Glutamatergic neuron (in vitro differentiated cells): ENCODE data around the gene PPM1B. TPM values are rescaled to one million over a fixed set of nuclear protein-coding genes. Genes with fewer than 3 reads are reported as not detected.
"Not testable (repeated sequence)": the region's sequence is repeated elsewhere in the genome, so short reads cannot be mapped to it uniquely, and the experiment has no call there.

ENCODE experiments used
- DNase-seq: peaks from one replicate; pipeline ENCODE4 v3.0.0; 2022
- H3K27ac Mint-ChIP-seq: one replicate; pipeline ENCODE4 v1.8.0; 2020; ENCODE audit warnings: mild to moderate bottlenecking, mixed read lengths, inconsistent platforms; ENCODE audit not compliant: unreplicated experiment
- H3K27me3 Mint-ChIP-seq: one replicate; pipeline ENCODE4 v1.8.0; 2020; ENCODE audit warnings: mild to moderate bottlenecking, moderate library complexity, mixed read lengths, inconsistent platforms; ENCODE audit not compliant: unreplicated experiment
- H3K36me3 Mint-ChIP-seq: one replicate; pipeline ENCODE4 v1.8.0; 2020; ENCODE audit warnings: mild to moderate bottlenecking, mixed read lengths, inconsistent platforms; ENCODE audit not compliant: unreplicated experiment
- H3K4me1 Mint-ChIP-seq: one replicate; pipeline ENCODE4 v1.8.0; 2020; ENCODE audit warnings: mild to moderate bottlenecking, low read depth, mixed read lengths, inconsistent platforms; ENCODE audit not compliant: unreplicated experiment
- H3K4me3 Mint-ChIP-seq: one replicate; pipeline ENCODE4 v1.8.0; 2020; ENCODE audit warnings: mild to moderate bottlenecking, mixed read lengths, inconsistent platforms; ENCODE audit not compliant: unreplicated experiment
- H3K9me3 Mint-ChIP-seq: one replicate; pipeline ENCODE4 v1.8.0; 2020; ENCODE audit warnings: mild to moderate bottlenecking, moderate library complexity, mixed read lengths, inconsistent platforms; ENCODE audit not compliant: unreplicated experiment
- CTCF ChIP-seq: fragments of 200-600 bp; sonication (generic); IDR thresholded peaks from one replicate; pipeline ENCODE4 v1.5.0; 2021; ENCODE audit not compliant: partially characterized antibody, unreplicated experiment
- total RNA-seq: library from RNA; stranded (reverse); fragmentation: NEBNext Ultra II Directional; extraction: Animal tissue kit (Norgen Biotek cat#: 25700); gene quantifications from one replicate; pipeline ENCODE4 v1.2.1, GENCODE V29; 2021; ENCODE audit not compliant: unreplicated experiment

Gene PPM1B
- total RNA-seq, 1 donor from 2014 or later, result 49.2 TPM

- Mint-ChIP-seq H3K27ac (no peak overlapping the region), H3K4me3 (no peak overlapping the region), H3K4me1 (no peaks in the 10 kb centered on the region), H3K36me3 (no peaks in the 10 kb centered on the region), H3K27me3 (no peaks in the 10 kb centered on the region), H3K9me3 (no peaks in the 10 kb centered on the region)
- no peak for DNase-seq
- no peak for TF ChIP-seq CTCF
These were observed 42.4 kb upstream of the PPM1B start for GRCh38 chr2:44126106-44126797.

GRCh38 chr2:44130441-44130840 is 38.2 kb upstream of the PPM1B start:
- H3K4me1 Mint-ChIP-seq, result no peaks in the 10 kb centered on the region
- no peak overlapping the region for H3K4me3 Mint-ChIP-seq
- no peaks in the 10 kb centered on the region for H3K9me3 Mint-ChIP-seq
- no peak for TF ChIP-seq CTCF
- H3K27ac Mint-ChIP-seq, result no peak overlapping the region
- H3K36me3 Mint-ChIP-seq, result no peaks in the 10 kb centered on the region
- H3K27me3 Mint-ChIP-seq, result no peaks in the 10 kb centered on the region
- no peak for DNase-seq

GRCh38 chr2:44131177-44131576 is 37.5 kb upstream of the PPM1B start:
- Mint-ChIP-seq H3K27ac (no peak overlapping the region), H3K9me3 (no peaks in the 10 kb centered on the region), H3K4me3 (no peak overlapping the region), H3K4me1 (no peaks in the 10 kb centered on the region), H3K36me3 (no peaks in the 10 kb centered on the region), H3K27me3 (no peaks in the 10 kb centered on the region)
- no peak for DNase-seq
- no peak for TF ChIP-seq CTCF

GRCh38 chr2:44133602-44134001 is 35.1 kb upstream of the PPM1B start:
- H3K36me3 Mint-ChIP-seq, H3K4me3 Mint-ChIP-seq, DNase-seq, H3K4me1 Mint-ChIP-seq, H3K27me3 Mint-ChIP-seq, H3K9me3 Mint-ChIP-seq, H3K27ac Mint-ChIP-seq: not testable (repeated sequence)

GRCh38 chr2:44134848-44135247 is 33.8 kb upstream of the PPM1B start:
- TF ChIP-seq CTCF, result no peak
- Mint-ChIP-seq H3K9me3 (no peaks in the 10 kb centered on the region), H3K27ac (no peak overlapping the region), H3K27me3 (no peaks in the 10 kb centered on the region), H3K4me1 (no peaks in the 10 kb centered on the region), H3K36me3 (no peaks in the 10 kb centered on the region), H3K4me3 (no peak overlapping the region)
- DNase-seq, result no peak
